Fibroblast of lung (primary cell): ENCODE measurements around the gene SIK2.

ENCODE experiments used
- CTCF ChIP-seq, 2 donors: IDR thresholded peaks in 1 of 2; conservative IDR thresholded peaks in 1 of 2; 1 replicate in 1 of 2; 2 replicates in 1 of 2; pipeline ENCODE4 v1.5.1; 2011 to 2012; ENCODE audit warnings: low read length in 2 of 2, control low read depth in 1 of 2, inconsistent platforms in 1 of 2, low read depth in 1 of 2, mild to moderate bottlenecking in 1 of 2
- EZH2 ChIP-seq: IDR thresholded peaks from 2 replicates; pipeline ENCODE4 v1.5.1; 2012; ENCODE audit warnings: low read length, control low read depth, mild to moderate bottlenecking; ENCODE audit errors: missing control alignments

GRCh38 chr11:111700162-111700561 lies 97.9 kb downstream of the SIK2 start:
- no peak for TF ChIP-seq CTCF (conservative IDR thresholded peaks at IDR 0.05 in 1 of 2, IDR thresholded peaks at IDR 0.05 in 1 of 2; ENCODE audit: low read depth in 1 of 2, low read length in 2 of 2)
- TF ChIP-seq EZH2: no peak
